Mucosa of descending colon (tissue), 3 donors: ENCODE results near the gene SSX3. TPM values are rescaled to one million over a fixed set of nuclear protein-coding genes. Genes with fewer than 3 reads are reported as not detected.
"Not testable (repeated sequence)": the region's sequence is repeated elsewhere in the genome, so short reads cannot be mapped to it uniquely, and the experiment has no call there.

Source experiments
- ATAC-seq: fragments of 200-7000 bp; cut with Tn5 transposase; one replicate; pipeline ENCODE4 v1.9.1; 2020; ENCODE audit warnings: mild to moderate bottlenecking, moderate library complexity
- DNase-seq, 3 donors: peaks; one replicate each; pipeline ENCODE4 v3.0.0-alpha.2; 2020
- H3K36me3 ChIP-seq: fragments of 200-600 bp; one replicate; pipeline ENCODE4 v1.8.0; 2021; ENCODE audit warnings: low read depth, mild to moderate bottlenecking
- H3K4me1 ChIP-seq: fragments of 200-600 bp; one replicate; pipeline ENCODE4 v1.8.0; 2021; ENCODE audit warnings: low read depth, mild to moderate bottlenecking
- H3K4me3 ChIP-seq: fragments of 200-600 bp; one replicate; pipeline ENCODE4 v1.8.0; 2021; ENCODE audit warnings: mild to moderate bottlenecking
- H3K9me3 ChIP-seq: fragments of 200-600 bp; one replicate; pipeline ENCODE4 v1.8.0; 2021; ENCODE audit warnings: mild to moderate bottlenecking
- intact Hi-C, 2 donors: fragments of 100-400 bp; cut with DNase I in 1 of 2; cut with micrococcal nuclease in 1 of 2; formaldehyde crosslinking; loops; one replicate each; pipeline versions ENCODE4 v1.11.0 to v1.11.1; 2022; cut with DNase I, micrococcal nuclease
- long read RNA-seq, 2 donors: library from polyadenylated mRNA; unstranded; transcript quantifications; one replicate each; pipeline ENCODE4 v2.0.0, GENCODE V29; 2019 to 2021
- total RNA-seq, 3 donors: library from RNA; stranded (reverse); fragmentation: NEBNext Ultra II Directional in 2 of 3; extraction: Animal tissue kit (Norgen Biotek cat#: 25700) in 2 of 3; gene quantifications; one replicate each; pipeline versions ENCODE4 v1.2.1 to v1.2.4, GENCODE V29; 2021 to 2023
- TF ChIP-seq, protein P1 (sequence below): fragments of 200-600 bp; IDR thresholded peaks from one replicate; pipeline ENCODE4 v1.8.0; 2022; ENCODE audit warnings: antibody characterized with exemption, mild to moderate bottlenecking
- donor health status: DM: no; HTN: no; CAD: no; lungs with moderate emphysema.
- donor health status: DM: no; HTN: no; CAD: no.
- donor health status: DM: no; HTN: yes; CAD: no.

The SSX3 gene
- total RNA-seq = not detected
- long read RNA-seq, donor 1 = 0 reads
- long read RNA-seq, donor 2 = 0 reads

DNA sequence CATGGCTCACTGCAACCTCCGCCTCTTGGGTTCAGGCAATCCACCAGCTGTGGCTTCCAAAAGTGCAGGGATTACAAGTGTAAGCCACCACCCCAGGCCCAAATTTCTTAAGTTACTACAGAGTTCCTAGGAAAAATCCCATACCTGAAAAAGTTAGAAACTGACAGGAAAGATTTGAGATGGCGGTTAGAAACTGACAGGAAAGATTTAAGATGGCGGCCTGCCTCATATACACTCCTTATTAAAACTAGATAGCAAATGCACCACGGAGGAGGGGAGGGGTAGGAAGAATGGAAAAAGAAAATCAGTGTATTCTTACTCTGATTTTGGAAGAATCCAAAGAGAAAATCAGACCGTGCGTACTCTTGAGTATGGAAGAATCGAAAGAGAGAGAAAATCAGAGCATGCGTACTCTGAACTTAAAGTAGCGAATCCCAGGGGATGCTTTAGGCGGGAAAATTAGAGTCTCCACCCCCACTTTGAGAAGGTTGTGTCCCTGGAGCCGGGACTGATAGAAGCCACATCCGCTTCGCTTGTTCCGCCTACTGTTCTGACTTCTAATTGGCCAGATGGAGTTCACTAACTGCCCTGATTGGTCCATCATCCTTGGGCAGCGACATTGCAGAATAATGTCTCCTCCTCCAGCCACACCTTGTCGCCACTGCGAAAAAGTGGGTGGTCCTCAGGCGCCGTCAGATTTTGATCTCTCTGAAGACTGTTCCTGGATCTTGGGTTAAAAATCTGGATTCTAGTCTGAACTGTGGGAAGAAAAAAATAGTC lies at the start of gene SSX3:
SSX3 (minus strand) TSS at position 389 of the 780 bp plus-strand sequence. CDS start 1,454 bp downstream, outside the sequence.
- intact Hi-C loops = not testable (repeated sequence)

GRCh38 chrX:48397825-48398224 lies 41.3 kb upstream of the SSX3 start:
- H3K9me3 ChIP-seq, intact Hi-C loops, H3K4me3 ChIP-seq, H3K36me3 ChIP-seq, ATAC-seq, H3K4me1 ChIP-seq, DNase-seq: not testable (repeated sequence)

More for the DNA sequence above, at the start of gene SSX3:
- not testable (repeated sequence) for H3K4me1 ChIP-seq, ATAC-seq, H3K4me3 ChIP-seq, H3K9me3 ChIP-seq, DNase-seq, H3K36me3 ChIP-seq

- ATAC-seq, DNase-seq, H3K36me3 ChIP-seq, H3K9me3 ChIP-seq, intact Hi-C loops, H3K4me3 ChIP-seq, H3K4me1 ChIP-seq: not testable (repeated sequence)
Measured at GRCh38 chrX:48396931-48397330, 40.4 kb upstream of the SSX3 start.

DNA sequence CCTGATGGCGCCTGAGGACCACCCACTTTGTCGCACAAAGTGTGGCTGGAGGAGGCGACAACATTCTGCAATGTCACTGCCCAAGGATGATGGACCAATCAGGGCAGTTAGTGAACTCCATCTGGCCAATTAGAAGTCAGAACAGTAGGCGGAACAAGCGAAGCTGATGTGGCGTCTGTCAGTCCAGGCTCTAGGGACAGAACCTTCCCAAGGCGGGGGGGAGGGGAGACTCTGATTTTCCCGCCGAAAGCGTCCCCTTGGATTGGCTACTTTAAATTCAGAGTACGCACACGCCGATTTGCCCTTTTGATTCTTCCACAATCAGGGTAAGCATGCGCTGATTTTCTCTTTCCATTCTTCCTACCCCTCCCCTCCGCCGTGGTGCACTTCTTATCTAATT lies 26.7 kb upstream of the SSX3 start, which contains the start of gene SSX4:
SSX4 (plus strand) TSS at position 301 of the 400 bp plus-strand sequence. CDS start 515 bp downstream, outside the sequence.
- H3K9me3 ChIP-seq, H3K4me3 ChIP-seq, intact Hi-C loops, H3K36me3 ChIP-seq, DNase-seq, ATAC-seq, H3K4me1 ChIP-seq: not testable (repeated sequence)

GRCh38 chrX:48370408-48370807 lies 13.9 kb upstream of the SSX3 start:
- H3K4me1 ChIP-seq, DNase-seq, H3K9me3 ChIP-seq, H3K36me3 ChIP-seq, ATAC-seq, intact Hi-C loops, H3K4me3 ChIP-seq: not testable (repeated sequence)

GRCh38 chrX:48367717-48368408 lies 11.4 kb upstream of the SSX3 start:
- intact Hi-C loops, DNase-seq, H3K9me3 ChIP-seq, H3K36me3 ChIP-seq, H3K4me3 ChIP-seq, H3K4me1 ChIP-seq, ATAC-seq: not testable (repeated sequence)

GRCh38 chrX:48359281-48359680 lies 2.8 kb upstream of the SSX3 start:
- H3K9me3 ChIP-seq, H3K4me3 ChIP-seq, intact Hi-C loops, H3K36me3 ChIP-seq, ATAC-seq, H3K4me1 ChIP-seq, DNase-seq: not testable (repeated sequence)

- H3K36me3 ChIP-seq = no peaks in the 10 kb centered on the region
- intact Hi-C loops = no loop called here
- H3K4me3 ChIP-seq = no peak overlapping the region
- no peak for DNase-seq
- ATAC-seq = no peak
- no peaks in the 10 kb centered on the region for H3K4me1 ChIP-seq
- H3K9me3 ChIP-seq = no peaks in the 10 kb centered on the region
- TF ChIP-seq, protein P1, sequence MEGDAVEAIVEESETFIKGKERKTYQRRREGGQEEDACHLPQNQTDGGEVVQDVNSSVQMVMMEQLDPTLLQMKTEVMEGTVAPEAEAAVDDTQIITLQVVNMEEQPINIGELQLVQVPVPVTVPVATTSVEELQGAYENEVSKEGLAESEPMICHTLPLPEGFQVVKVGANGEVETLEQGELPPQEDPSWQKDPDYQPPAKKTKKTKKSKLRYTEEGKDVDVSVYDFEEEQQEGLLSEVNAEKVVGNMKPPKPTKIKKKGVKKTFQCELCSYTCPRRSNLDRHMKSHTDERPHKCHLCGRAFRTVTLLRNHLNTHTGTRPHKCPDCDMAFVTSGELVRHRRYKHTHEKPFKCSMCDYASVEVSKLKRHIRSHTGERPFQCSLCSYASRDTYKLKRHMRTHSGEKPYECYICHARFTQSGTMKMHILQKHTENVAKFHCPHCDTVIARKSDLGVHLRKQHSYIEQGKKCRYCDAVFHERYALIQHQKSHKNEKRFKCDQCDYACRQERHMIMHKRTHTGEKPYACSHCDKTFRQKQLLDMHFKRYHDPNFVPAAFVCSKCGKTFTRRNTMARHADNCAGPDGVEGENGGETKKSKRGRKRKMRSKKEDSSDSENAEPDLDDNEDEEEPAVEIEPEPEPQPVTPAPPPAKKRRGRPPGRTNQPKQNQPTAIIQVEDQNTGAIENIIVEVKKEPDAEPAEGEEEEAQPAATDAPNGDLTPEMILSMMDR = no peak
Measured at GRCh38 chrX:48357681-48358080, 1.2 kb upstream of the SSX3 start.

DNA sequence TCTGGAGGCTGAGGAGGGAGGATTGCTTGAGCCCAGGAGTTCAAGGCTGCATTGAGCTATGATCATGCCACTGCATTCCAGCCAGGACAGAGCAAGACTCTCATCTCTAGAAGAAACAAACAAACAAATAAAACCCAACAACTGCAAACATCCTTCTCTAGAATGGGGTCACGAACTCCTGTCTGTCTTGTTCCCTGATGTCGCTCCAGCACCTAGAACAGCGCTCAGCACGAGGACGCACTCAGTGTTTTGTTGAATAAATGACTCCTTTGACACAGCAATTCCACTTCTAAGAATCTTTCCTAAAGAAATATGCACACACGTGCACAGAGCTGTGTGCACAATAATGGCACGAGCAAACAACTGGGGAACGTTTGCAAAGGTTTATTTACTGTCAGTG lies 10.4 kb downstream of the SSX3 start:
- ATAC-seq, H3K4me1 ChIP-seq, intact Hi-C loops, H3K9me3 ChIP-seq, H3K36me3 ChIP-seq, H3K4me3 ChIP-seq, DNase-seq: not testable (repeated sequence)

DNA sequence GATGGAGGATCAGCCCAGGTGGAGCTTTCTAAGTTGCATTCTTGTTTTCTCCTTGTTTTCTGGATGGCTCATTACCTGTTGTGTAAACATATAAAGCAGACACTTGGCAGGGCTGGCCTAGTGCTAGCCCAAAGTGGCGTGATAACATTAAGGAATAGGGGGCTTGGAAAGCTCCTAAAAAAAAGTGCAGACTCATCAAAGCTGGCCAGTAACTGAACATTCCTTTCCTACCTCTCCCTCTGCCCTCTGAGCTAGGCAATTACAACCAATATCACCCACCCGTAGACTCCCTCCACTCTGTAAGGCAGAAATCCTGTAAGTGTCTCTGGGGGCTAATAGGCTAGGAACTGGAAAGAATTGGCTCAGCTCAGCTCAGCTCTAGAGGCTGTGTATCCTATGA lies 42.5 kb downstream of the SSX3 start:
- H3K4me3 ChIP-seq, intact Hi-C loops, H3K9me3 ChIP-seq, H3K4me1 ChIP-seq, ATAC-seq, DNase-seq, H3K36me3 ChIP-seq: not testable (repeated sequence)
